DND-41 (cell line): ENCODE results near the gene SH3TC2.

Experiments
- CTCF ChIP-seq: IDR thresholded peaks from 2 replicates; pipeline ENCODE4 v1.5.1; 2012; ENCODE audit warnings: borderline replicate concordance, low read length, moderate library complexity, mild to moderate bottlenecking; ENCODE audit not compliant: poor library complexity, severe bottlenecking; ENCODE audit errors: extremely low read depth
- EZH2 ChIP-seq: IDR thresholded peaks from 3 replicates; pipeline ENCODE4 v1.6.1; 2012; ENCODE audit warnings: borderline replicate concordance, low read depth, mild to moderate bottlenecking, moderate library complexity, low read length, inconsistent platforms; ENCODE audit not compliant: severe bottlenecking

GRCh38 chr5:149063017-149063687 lies at the start of gene SH3TC2:
- TF ChIP-seq CTCF (no peak), EZH2 (no peak)
